ENCODE data around the gene SLC25A30.
"Not testable (repeated sequence)": the region's sequence is repeated elsewhere in the genome, so short reads cannot be mapped to it uniquely, and the experiment has no call there.

GRCh38 chr13:45390348-45390747 is 27.8 kb downstream of the SLC25A30 start:
- not testable (repeated sequence) for TF ChIP-seq POLR2AphosphoS5 (IDR thresholded peaks at IDR 0.05; ENCODE audit: borderline replicate concordance, low read depth, low read length); EZH2 (IDR thresholded peaks at IDR 0.05); FOXP2 (optimal IDR thresholded peaks at IDR 0.05; ENCODE audit: control extremely low read depth, extremely low read length, insufficient read depth)
